DND-41 (cell line): Measurements from ENCODE around the gene RAVER2.

ENCODE experiments used
- ATAC-seq: fragments of 200-7000 bp; cut with Tn5 transposase; 3 replicates; pipeline ENCODE4 v1.9.1; 2021; ENCODE audit warnings: low read depth; ENCODE audit not compliant: insufficient read depth
- DNase-seq: peaks from one replicate; pipeline ENCODE4 v3.0.0-alpha.2; 2020
- H2AFZ ChIP-seq: 2 replicates; pipeline ENCODE4 v1.6.0; 2012; ENCODE audit warnings: low read depth, low read length
- H3K27ac ChIP-seq: 2 replicates; pipeline ENCODE4 v1.5.1; 2012; ENCODE audit warnings: low read length, inconsistent platforms
- H3K27me3 ChIP-seq: fragments of 200-600 bp; sonication (generic); 2 replicates; pipeline ENCODE4 v1.6.0; 2012; ENCODE audit warnings: low read length, mild to moderate bottlenecking, inconsistent platforms; ENCODE audit not compliant: insufficient read depth, poor library complexity
- H3K36me3 ChIP-seq: 2 replicates; pipeline ENCODE4 v1.5.1; 2012; ENCODE audit warnings: low read length, inconsistent platforms; ENCODE audit not compliant: insufficient read depth
- H3K4me1 ChIP-seq: 2 replicates; pipeline ENCODE4 v1.5.1; 2012; ENCODE audit warnings: mild to moderate bottlenecking, low read length; ENCODE audit not compliant: insufficient read depth
- H3K4me2 ChIP-seq: 2 replicates; pipeline ENCODE4 v1.6.0; 2012; ENCODE audit warnings: mild to moderate bottlenecking, moderate library complexity, low read length, inconsistent platforms; ENCODE audit not compliant: insufficient read depth
- H3K4me3 ChIP-seq, 2 experiments: fragments of 200-600 bp in 1 of 2; shearing (Covaris generic) in 1 of 2; 2 replicates each; pipeline ENCODE4 v1.5.1; 2012 to 2016; ENCODE audit warnings: inconsistent platforms in 2 of 2, low read length in 2 of 2, mild to moderate bottlenecking in 2 of 2, low read depth in 1 of 2, moderate library complexity in 1 of 2
- H3K79me2 ChIP-seq: 2 replicates; pipeline ENCODE4 v1.6.0; 2012; ENCODE audit warnings: low read length, inconsistent platforms; ENCODE audit not compliant: insufficient read depth
- H3K9ac ChIP-seq: 2 replicates; pipeline ENCODE4 v1.6.0; 2012; ENCODE audit warnings: low read depth, mild to moderate bottlenecking, inconsistent platforms, low read length, moderate library complexity
- H3K9me3 ChIP-seq: 2 replicates; pipeline ENCODE4 v1.5.1; 2012; ENCODE audit warnings: low read length, moderate library complexity, mild to moderate bottlenecking, inconsistent platforms; ENCODE audit not compliant: insufficient read depth, severe bottlenecking
- H4K20me1 ChIP-seq: 2 replicates; pipeline ENCODE4 v1.6.0; 2012; ENCODE audit warnings: low read length; ENCODE audit not compliant: insufficient read depth
- CTCF ChIP-seq: IDR thresholded peaks from 2 replicates; pipeline ENCODE4 v1.5.1; 2012; ENCODE audit warnings: borderline replicate concordance, low read length, moderate library complexity, mild to moderate bottlenecking; ENCODE audit not compliant: poor library complexity, severe bottlenecking; ENCODE audit errors: extremely low read depth
- EZH2 ChIP-seq: IDR thresholded peaks from 3 replicates; pipeline ENCODE4 v1.6.1; 2012; ENCODE audit warnings: borderline replicate concordance, low read depth, mild to moderate bottlenecking, moderate library complexity, low read length, inconsistent platforms; ENCODE audit not compliant: severe bottlenecking

Gene RAVER2

GRCh38 chr1:64705591-64705990, 39.3 kb upstream of the RAVER2 start:
- DNase-seq (no peak), ATAC-seq (no peak)
- no peaks in the 10 kb centered on the region for H3K79me2 ChIP-seq
- H3K4me1 ChIP-seq: no peaks in the 10 kb centered on the region
- H3K27me3 ChIP-seq: peaks cover 8% of the 10 kb centered on the region
- no peak overlapping the region for H2AFZ ChIP-seq
- no peak overlapping the region for H3K4me3 ChIP-seq
- H3K9me3 ChIP-seq: no peaks in the 10 kb centered on the region
- TF ChIP-seq EZH2: no peak
- TF ChIP-seq CTCF: no peak
- no peak overlapping the region for H3K27ac ChIP-seq
- no peak overlapping the region for H3K4me2 ChIP-seq
- H3K9ac ChIP-seq: no peak overlapping the region
- H3K36me3 ChIP-seq: no peaks in the 10 kb centered on the region
- H4K20me1 ChIP-seq: no peaks in the 10 kb centered on the region

GRCh38 chr1:64711266-64711665, 33.6 kb upstream of the RAVER2 start:
- DNase-seq (no peak), ATAC-seq (no peak)
- no peaks in the 10 kb centered on the region for H3K9me3 ChIP-seq
- no peak overlapping the region for H3K4me2 ChIP-seq
- H3K4me3 ChIP-seq: no peak overlapping the region
- no peaks in the 10 kb centered on the region for H3K36me3 ChIP-seq
- H3K27ac ChIP-seq: no peak overlapping the region
- TF ChIP-seq EZH2: no peak
- no peak for TF ChIP-seq CTCF
- H3K9ac ChIP-seq: no peak overlapping the region
- no peaks in the 10 kb centered on the region for H3K27me3 ChIP-seq
- H4K20me1 ChIP-seq: no peaks in the 10 kb centered on the region
- H2AFZ ChIP-seq: no peak overlapping the region
- H3K4me1 ChIP-seq: no peaks in the 10 kb centered on the region
- no peaks in the 10 kb centered on the region for H3K79me2 ChIP-seq

GRCh38 chr1:64712049-64712448, 32.8 kb upstream of the RAVER2 start:
- Histone ChIP-seq H3K79me2 (no peaks in the 10 kb centered on the region), H3K4me2 (no peak overlapping the region), H4K20me1 (no peaks in the 10 kb centered on the region), H3K9me3 (no peaks in the 10 kb centered on the region), H3K9ac (no peak overlapping the region), H3K4me3 (no peak overlapping the region), H3K27me3 (no peaks in the 10 kb centered on the region), H3K27ac (no peak overlapping the region), H3K36me3 (no peaks in the 10 kb centered on the region), H3K4me1 (no peaks in the 10 kb centered on the region), H2AFZ (no peak overlapping the region)
- DNase-seq (no peak), ATAC-seq (no peak)
- no peak for TF ChIP-seq EZH2
- TF ChIP-seq CTCF: no peak

GRCh38 chr1:64715186-64715585, 29.7 kb upstream of the RAVER2 start:
- ATAC-seq (no peak), DNase-seq (no peak)
- TF ChIP-seq CTCF (no peak), EZH2 (no peak)
- no peak overlapping the region for H2AFZ ChIP-seq
- H3K9ac ChIP-seq: no peak overlapping the region
- no peaks in the 10 kb centered on the region for H3K36me3 ChIP-seq
- no peaks in the 10 kb centered on the region for H3K79me2 ChIP-seq
- no peaks in the 10 kb centered on the region for H3K27me3 ChIP-seq
- H3K4me1 ChIP-seq: no peaks in the 10 kb centered on the region
- H3K4me2 ChIP-seq: no peak overlapping the region
- no peak overlapping the region for H3K4me3 ChIP-seq
- no peaks in the 10 kb centered on the region for H4K20me1 ChIP-seq
- H3K27ac ChIP-seq: no peak overlapping the region
- no peaks in the 10 kb centered on the region for H3K9me3 ChIP-seq
